ENCODE data around the gene CEPT1.

The CEPT1 gene

DNA sequence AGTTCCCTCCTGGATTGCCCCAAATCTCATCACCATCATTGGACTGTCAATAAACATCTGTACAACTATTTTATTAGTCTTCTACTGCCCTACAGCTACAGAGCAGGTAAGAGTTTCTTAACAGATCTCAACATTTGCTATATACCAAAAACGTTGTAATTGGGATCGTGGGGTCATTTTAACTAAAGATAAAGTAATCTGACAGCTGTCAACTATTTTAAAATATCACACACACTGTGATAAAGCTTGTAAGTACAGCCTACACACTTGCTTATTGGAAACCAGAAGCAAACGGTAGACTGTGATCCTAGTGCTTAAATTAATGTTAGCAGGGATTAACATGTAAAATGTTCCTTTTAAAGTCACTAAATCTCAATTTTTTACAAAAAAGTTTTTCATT is 7.9 kb downstream of the CEPT1 start:
- no peak for DNase-seq

DNA sequence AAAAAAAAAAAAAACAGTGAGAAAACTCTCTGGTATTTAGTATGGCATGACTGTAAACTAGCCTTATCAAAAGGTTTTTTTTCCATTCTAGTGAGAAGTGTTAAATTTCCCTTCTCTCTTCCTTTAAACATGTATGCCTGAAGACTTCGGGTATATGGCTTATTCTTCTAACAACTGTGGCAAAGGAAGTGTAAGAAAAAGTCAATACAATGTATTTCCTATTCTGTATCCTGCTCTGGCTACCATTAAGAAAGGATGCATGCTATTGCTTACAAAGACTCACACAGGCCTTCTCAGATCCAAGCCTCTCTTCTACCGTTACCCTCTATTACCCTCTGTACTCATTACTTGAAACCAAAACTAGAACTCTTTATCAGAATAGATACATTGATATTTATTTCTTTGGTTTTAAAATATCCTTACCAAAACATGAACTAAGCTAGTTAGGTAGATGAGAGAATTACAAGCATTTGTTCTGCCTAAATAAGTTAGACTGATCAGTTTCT is 8.4 kb downstream of the CEPT1 start:
- no peak for DNase-seq

DNA sequence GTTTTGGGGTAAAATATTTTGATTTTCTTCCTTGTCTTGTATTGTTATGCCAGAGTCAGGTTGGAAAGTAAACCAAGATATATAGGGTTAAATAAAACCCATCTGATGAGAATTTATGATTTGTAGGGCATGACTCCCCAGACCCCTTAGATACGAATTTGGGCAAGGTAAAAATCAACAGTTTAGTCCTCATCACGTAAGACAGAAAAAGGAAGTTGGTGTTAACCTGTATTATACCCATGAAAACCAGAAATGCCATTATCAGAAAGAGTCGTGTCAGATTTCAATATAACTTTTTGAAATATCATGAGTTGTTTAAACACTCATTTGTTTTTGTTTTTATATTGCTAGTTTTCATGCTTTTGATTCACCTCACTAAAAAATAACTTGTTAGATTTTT is 11.8 kb downstream of the CEPT1 start:
- DNase-seq: no peak

DNA sequence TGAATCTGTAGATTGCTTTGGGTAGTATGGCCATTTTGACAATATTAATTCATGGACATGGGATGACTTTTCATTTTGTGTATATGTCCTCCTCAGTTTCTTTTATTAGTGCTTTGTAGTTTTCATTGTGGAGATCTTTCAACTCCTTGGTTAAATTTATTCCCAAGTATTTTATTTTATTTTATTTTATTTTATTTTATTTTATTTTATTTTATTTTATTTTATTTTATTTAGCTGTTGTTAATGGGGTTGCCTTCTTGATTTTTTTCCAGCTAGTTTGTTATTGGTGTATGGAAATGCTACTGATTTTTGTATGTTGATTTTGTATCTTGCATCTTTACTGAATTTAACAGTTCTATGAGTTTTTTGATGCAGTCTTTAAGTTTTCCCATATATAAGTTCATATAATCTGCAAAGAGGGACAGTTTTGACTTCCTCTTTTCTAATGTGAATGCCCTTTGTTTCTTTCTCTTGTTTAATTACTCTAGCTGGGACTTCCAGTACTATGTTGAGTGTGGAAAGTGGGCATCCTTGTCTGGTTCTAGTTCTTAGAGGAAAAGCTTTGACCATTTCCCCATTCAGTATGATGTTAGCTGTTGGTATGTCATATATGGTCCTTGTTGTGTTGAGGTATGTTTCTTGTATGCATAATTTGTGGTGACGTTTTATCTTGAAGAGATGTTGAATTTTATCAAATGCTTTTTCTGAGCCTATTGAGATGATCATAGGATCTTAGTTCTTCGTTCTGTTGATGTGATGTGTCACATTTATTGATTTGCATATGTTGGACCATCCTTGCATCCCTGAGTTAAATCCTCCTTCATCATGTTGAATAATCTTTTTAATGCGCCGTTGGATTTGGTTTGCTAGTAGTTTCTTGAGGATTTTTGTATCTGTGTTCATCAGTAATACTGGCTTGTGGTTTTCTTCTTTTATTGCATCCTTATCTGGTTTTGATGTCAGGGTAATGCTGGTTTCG is 14.3 kb downstream of the CEPT1 start:
- DNase-seq: no peak

DNA sequence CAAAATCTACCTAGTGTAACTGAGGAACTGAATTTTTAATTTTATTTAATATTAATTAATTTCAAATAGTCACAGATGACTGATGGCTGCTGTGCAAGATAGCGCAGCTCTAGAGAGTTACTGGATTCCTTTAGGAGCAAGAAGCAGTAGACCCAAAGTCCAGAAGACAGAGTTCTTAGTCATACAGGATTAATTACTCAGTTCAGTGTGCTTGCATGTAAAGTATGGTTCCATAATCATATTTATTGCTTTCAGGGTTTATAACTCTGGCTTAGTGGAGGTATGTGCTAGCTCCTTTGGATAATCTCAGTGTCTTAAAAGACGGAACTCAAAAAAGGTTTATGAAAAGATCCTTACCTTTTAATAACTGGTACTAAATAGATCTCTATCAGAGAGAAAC is 17.4 kb downstream of the CEPT1 start:
- DNase-seq: no peak

DNA sequence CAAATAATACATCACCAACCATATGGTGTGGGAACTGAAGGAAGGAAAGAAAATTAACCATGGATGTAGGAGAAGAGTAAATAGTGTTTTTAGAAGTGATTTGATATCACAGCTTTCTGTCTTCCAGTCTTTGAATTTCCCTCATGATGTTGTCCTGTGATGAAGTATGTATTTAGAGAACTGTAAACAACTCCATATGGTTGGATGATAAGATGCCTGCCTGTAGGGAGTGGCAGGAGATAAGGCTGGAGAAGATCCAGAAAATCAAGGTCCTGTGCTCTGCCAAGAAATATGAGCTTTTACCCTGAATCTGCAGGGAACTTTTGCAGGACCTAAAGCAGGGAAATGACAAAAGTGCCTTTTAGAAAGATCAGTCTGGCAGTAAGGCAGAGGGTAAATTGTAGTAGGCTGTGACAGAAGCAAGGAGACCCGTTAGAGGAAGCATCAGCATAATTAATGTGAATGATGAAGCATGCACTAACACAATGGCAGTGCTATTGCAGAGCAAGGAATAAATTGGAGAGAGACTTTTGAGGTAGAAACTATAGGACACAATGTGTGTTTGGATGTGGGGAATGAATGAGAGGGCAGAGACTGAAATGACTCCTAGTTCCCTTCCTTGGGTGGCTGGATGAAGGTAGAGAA is 21.9 kb downstream of the CEPT1 start:
- DNase-seq: no peak

DNA sequence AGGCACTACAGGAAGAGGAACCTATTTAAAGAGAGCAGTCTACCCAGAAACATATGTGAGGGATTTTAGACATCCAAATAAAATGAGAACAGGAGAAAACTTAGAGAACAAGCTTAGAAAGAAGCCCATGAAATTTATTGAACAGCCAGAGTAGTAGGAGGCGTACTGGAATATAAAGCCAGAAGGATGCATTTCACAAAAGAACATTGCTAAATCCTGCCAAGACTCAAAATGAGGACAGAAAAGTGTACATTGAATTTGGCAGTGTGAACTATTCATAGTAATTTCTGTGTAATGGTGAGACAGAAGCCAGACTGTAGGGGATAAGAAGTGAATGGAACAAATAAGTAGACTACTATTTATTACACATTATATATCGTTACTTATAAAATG is 22.5 kb downstream of the CEPT1 start:
- no peak for DNase-seq

DNA sequence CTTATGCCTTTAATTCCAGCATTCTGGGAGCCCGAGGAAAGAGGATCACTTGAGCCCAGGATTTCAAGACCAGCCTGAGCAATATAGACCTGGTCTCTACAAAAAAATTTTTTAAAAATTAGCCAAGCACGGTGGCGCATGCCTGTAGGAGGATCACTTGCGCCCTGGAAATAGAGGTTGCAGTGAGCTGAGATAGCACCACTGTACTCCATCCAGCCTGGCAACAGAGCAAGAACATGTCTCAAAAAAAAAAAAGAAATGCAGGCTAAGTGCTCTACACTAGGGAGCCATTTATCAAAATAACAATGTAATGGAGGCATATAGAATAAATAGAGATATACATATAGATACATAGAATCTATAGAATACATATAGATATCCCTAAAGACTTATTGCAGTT is 23.3 kb downstream of the CEPT1 start:
- no peak for DNase-seq

DNA sequence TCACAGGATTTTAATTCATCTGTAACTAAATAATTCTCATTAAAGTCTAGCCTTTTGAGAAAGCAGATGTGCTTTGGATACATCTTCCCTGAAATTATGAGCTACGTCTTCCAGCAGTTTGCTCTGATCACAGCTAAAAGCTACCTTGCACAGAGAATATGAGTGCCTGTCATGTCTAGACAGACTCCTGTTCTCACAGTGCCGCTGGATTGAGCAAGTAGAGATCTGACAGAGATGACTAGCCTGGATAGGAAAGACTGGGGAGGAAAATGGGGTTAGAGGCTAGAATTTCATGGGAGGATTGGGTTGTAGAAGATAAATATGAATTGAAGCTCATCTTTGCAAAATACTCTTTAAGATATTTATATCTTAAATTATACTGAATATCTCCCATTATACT is 24.1 kb downstream of the CEPT1 start:
- no peak for DNase-seq

DNA sequence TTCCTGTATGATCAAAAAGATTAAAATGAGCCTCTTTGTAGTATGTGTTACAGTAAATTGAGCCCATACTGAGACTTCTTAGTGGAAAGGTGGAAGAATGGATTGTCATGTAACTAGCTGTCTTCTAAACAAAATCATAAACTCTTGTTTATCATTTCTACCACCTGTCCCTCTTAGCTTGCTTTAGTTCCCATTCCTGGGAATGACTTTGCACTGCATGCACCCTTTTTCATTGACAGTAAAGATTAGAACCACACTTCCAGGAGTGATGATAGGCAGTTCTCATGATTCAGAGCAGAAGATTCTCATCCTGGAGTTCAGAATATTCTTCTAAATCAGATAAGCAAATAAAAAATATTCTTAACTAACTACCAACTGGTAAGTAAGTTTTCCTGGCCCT is 32.4 kb downstream of the CEPT1 start:
- no peak for DNase-seq

DNA sequence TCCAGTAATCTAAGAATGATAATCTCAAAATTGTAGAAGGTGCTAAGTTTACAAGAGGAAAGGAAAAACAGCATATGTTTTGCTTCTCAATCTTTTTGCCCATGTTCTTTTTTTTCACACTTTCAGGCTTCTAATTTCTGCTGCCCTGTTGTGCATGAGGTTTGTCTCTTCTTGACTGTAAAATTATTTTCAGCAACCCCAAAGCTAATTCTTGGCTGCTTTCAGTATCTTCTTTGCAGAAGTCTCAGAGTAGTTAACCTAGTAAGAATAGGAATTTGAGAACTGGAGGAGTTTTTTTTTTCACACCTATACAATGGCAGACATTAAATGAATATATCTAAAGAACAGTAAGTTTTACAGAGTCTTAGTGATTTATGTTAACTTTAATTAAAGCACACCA is 34.0 kb downstream of the CEPT1 start:
- no peak for DNase-seq

DNA sequence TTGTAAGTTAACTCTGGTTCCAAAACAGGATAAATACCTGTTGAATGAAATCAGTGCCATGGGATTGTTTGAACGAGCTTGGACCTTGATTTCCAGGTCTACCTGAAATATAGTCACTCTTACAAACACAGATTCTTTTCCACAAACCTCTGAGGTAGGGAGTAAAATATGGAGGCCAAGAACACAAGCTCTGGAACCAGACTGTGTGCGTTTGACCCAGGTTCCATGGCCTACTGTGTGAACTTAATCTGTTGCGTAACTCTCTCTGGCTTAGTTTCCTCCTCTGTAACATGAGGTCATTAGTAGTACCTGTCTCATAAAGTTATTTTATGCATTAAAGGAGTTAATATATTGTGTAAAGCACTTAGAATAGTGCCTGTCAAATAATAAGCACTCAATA is 35.3 kb downstream of the CEPT1 start:
- no peak for DNase-seq

DNA sequence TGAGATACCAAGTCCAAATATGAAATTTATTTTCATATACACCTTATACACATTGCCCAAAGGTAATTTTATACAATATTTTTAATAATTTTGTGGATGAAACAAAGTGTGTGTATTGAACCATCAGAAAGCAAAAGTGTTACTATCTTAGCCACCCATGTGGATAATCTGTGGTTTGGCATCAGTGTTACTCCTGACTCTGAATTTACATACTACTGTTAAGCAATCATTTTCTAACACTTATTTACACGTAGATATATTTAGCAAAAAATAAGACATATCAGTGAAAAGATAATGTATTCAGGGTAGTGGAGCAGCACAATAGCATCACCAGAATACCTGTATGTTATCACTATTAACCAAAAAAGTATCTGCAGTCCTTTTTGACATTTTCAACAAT is 36.7 kb downstream of the CEPT1 start:
- no peak for DNase-seq

DNA sequence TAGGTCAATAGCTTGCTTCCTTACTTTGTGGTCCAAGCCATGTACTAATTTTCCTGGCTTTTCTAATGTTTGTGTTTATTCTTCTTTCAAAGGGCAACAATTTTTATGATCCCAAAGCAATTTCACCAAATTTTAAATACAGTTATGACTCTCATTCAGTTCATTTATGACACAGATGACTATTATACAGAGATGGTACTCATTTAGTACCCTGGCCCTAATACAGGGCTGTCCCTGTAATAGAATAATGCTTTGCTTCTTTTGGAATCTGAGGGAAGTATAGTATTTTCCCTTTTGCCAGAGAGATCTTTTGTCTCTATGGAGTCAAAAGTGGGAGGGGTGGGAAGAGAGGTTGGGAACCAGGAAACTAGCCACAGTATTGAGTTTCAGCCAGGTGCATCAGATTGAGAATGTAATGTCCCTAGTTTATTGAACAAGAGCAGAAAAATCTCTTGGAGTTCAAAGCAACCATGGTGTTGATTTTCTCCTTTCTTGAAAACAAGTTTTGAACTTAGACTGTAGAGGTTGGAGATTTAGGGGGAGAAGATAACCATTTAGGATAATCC is 40.0 kb downstream of the CEPT1 start:
- DNase-seq: no peak

DNA sequence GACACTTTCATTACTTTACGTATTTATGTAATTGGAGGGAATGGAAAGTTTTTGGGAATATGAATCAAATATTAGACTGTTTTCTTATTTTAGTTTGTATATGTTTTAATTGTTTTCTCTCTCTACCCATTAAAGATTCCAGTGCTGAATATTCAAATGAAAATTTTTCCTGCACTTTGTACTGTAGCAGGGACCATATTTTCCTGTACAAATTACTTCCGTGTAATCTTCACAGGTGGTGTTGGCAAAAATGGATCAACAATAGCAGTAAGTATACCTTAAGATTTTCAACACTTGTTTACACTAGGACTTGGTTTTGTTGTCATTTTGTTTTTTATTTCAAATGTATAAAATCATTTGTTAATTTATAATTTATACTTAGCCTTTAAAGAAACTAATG is 42.0 kb downstream of the CEPT1 start:
- DNase-seq: no peak

DNA sequence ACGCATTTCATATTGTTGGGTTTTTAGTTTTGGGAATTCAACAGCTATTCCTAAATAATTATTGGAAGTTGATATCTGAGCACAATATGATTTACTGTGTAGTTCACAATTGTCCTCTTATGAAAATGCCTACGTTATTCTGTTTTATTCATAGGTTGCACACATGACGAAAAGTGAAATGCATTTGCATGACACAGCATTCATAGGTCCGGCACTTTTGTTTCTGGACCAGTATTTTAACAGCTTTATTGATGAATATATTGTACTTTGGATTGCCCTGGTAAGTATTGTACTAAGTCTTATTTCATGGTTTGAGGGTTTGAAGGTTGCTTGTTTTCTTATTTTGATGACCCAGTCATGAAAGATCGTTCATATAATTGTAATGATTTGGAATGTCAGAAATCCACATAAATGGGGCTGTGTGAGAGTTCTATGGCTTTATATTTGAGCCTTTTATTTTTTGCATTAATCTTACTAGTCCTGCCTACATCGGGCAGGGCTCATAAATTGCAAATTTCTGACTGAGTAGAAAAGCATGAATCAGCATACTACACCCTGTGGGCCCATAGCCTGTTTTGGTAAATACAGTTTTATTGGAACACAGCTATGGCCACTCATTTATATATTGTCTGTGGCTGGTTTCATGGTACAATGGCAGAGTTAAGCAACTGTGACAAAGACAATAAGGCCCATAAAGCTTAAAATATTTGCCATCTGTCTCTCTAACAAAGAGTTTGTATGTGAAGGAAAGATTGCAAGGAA is 43.5 kb downstream of the CEPT1 start:
- DNase-seq: no peak

DNA sequence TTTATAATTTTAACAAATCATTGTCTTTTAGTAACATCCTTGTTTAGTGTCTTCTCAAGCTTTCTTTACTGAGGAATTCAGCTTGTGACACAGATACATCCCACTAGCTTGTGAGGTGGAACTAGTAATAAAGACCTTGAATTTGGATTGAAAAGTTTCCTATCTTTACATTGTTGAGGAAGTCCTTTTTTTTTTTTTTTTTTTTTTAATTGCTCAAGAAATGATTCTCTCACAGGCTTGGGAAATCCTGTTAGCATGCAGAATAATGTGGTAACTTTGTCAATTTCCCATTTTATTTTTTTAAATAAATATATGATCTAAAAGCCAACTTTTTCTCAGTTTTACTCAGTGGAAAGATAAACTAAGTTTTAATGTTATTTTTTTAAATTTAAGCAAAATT is 44.6 kb downstream of the CEPT1 start:
- DNase-seq: no peak

DNA sequence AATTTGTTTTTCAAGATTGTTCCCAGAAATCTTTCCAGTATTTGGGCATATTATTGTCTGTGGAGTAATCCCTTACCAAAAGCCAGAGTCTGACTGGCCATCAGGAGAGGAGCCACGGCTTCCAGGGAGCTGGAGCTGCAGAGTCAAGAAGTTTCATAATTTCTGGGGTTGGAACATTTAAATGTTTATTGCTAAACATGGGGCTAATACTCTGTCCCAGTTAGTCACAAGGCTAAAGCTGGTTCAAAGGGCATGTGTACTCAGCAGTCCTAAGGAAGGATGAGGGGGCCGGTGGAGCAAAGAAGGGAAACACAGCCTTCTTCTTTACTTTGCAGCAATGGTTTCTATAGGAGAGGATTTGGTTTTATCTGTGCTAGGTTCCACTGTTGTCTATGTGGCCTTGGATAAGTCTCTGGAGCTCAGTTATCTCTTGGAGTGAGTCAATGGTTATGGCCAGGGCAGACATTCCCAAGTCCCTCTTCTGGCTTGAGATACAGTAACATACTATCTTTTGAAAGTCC is 51.0 kb downstream of the CEPT1 start:
- DNase-seq: no peak

DNA sequence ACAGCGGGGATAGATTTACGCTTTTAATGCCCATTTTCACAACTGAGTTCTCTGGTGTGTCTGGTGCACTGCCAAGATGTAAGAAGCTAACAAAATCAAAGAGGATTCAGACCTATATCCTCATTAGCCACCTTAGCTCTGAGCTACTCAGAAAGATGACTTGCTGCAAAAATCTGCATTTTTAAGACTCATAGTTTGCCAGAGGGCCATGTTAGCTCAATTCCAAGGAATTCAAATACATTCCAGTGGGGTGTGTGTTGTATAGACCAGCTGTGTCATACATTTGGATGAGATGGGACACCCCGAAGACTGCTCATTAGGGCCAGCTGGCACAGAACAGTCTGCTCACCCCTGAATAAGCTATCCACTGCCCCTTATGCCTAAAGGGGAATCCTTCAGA is 51.5 kb downstream of the CEPT1 start:
- DNase-seq: peak; percentile 9

DNA sequence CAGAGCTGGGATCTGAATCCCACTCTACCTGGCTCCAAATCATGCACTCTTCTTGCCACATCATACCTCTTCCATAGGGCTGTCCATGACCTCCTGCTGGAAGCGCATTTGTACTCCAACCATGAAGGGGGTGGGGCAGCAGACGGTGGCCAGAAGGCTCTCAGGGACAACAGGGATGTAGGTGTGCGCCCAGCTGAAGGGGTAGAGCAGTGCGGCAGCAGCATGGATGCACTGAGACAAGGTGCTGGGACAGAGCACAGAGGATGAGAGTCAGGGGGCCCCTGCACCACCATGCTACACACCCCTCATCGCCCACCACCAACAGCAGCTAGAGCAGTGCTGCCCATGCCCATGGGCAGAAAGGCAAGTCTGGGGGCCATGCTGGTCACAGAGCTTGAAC is 52.1 kb downstream of the CEPT1 start:
- no peak for DNase-seq

DNA sequence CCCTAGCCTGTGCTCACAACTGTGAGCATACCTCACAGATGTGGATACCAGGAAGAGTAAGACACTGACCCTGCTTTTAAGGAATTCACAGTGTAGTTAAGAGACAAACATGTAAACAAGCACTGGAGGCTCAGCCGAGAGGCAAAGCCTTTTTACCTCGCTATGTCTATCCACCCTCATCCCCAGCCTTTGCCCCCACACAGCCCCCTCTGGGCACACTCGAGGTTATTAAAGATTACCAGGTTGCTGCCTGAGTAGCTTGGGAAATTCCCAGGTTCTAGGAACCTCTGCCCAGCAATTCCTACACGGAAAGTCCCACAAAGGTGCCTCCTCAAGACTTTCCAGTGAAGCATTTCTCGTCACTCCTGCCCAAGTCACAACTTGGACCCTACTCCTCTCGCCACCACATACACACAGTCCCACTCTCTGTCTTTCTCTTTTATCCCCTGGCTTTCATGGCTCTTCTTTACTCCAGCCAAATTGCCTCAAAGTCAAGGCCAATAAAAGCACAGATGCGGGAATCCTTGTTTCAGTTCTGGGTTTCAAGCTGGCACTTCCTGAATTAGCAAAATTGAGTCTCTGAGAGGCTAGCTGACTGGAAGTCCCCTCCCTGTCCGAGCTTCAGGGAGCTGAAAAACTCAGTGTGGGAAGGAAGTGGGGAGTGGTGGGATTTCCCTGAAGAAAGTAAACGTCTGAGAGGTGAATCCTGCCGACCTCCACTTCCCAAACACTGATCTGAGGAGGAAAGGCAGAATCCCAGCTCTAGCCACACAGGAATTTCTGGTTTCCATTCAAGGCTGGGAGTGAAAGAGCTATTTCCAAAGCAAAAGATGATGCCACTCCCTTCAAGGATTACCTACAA is 52.9 kb downstream of the CEPT1 start:
- DNase-seq: no peak

Measured in T1000 (cell line).